ENCODE data around the gene JAZF1.

Gene JAZF1

GRCh38 chr7:28001896-28002295 lies 178.7 kb downstream of the JAZF1 start:
- Histone ChIP-seq H3K4me2 (ENCODE audit: low read length) (no peak overlapping the region), H3K79me2 (ENCODE audit: insufficient read depth, low read length) (no peaks in the 10 kb centered on the region), H2AFZ (ENCODE audit: low read length) (no peak overlapping the region)

GRCh38 chr7:27999829-28000228 lies 180.8 kb downstream of the JAZF1 start:
- Histone ChIP-seq H3K4me1 (ENCODE audit: insufficient read depth, low read length, severe bottlenecking) (no peaks in the 10 kb centered on the region), H3F3A (ENCODE audit: insufficient read depth, low read length) (no peaks in the 10 kb centered on the region), H3K9me3 (ENCODE audit: low read length) (no peaks in the 10 kb centered on the region), H3K4me3 (ENCODE audit: low read depth, low read length, poor library complexity, severe bottlenecking) (no peak overlapping the region), H3K27me3 (ENCODE audit: insufficient read depth, low read length) (no peaks in the 10 kb centered on the region), H2AFZ (ENCODE audit: low read length) (no peak overlapping the region), H3K27ac (ENCODE audit: low read depth, low read length, poor library complexity, severe bottlenecking) (no peak overlapping the region), H4K20me1 (ENCODE audit: insufficient read depth, low read length) (no peaks in the 10 kb centered on the region), H3K79me2 (ENCODE audit: insufficient read depth, low read length) (no peaks in the 10 kb centered on the region), H3K9me2 (ENCODE audit: low read depth, low read length) (no peaks in the 10 kb centered on the region), H3K4me2 (ENCODE audit: low read length) (no peak overlapping the region), H3K9ac (ENCODE audit: low read length) (no peak overlapping the region), H3K36me3 (ENCODE audit: insufficient read depth, low read length) (no peaks in the 10 kb centered on the region)
- TF ChIP-seq CTCF (IDR thresholded peaks at IDR 0.05; ENCODE audit: low read length) (no peak), EZH2 (IDR thresholded peaks at IDR 0.05; ENCODE audit: borderline replicate concordance, low read length) (no peak)

More at GRCh38 chr7:28001896-28002295, 178.7 kb downstream of the JAZF1 start:
- no peaks in the 10 kb centered on the region for H4K20me1 ChIP-seq (ENCODE audit: insufficient read depth, low read length)
- H3K36me3 ChIP-seq (ENCODE audit: insufficient read depth, low read length) = no peaks in the 10 kb centered on the region
- no peak overlapping the region for H3K4me3 ChIP-seq (ENCODE audit: low read depth, low read length, poor library complexity, severe bottlenecking)
- no peak for TF ChIP-seq CTCF (IDR thresholded peaks at IDR 0.05; ENCODE audit: low read length)
- no peak for TF ChIP-seq EZH2 (IDR thresholded peaks at IDR 0.05; ENCODE audit: borderline replicate concordance, low read length)
- H3K27me3 ChIP-seq (ENCODE audit: insufficient read depth, low read length) = no peaks in the 10 kb centered on the region
- no peak overlapping the region for H3K27ac ChIP-seq (ENCODE audit: low read depth, low read length, poor library complexity, severe bottlenecking)
- H3F3A ChIP-seq (ENCODE audit: insufficient read depth, low read length) = no peaks in the 10 kb centered on the region
- no peak overlapping the region for H3K9ac ChIP-seq (ENCODE audit: low read length)
- no peaks in the 10 kb centered on the region for H3K9me2 ChIP-seq (ENCODE audit: low read depth, low read length)
- no peaks in the 10 kb centered on the region for H3K9me3 ChIP-seq (ENCODE audit: low read length)
- H3K4me1 ChIP-seq (ENCODE audit: insufficient read depth, low read length, severe bottlenecking) = no peaks in the 10 kb centered on the region

- no peak overlapping the region for H3K27ac ChIP-seq (ENCODE audit: low read depth, low read length, poor library complexity, severe bottlenecking)
- peaks cover 3% of the 10 kb centered on the region for H3K4me1 ChIP-seq (ENCODE audit: insufficient read depth, low read length, severe bottlenecking)
- H3K9me2 ChIP-seq (ENCODE audit: low read depth, low read length) = no peaks in the 10 kb centered on the region
- H3K4me3 ChIP-seq (ENCODE audit: low read depth, low read length, poor library complexity, severe bottlenecking) = no peak overlapping the region
- H3K9ac ChIP-seq (ENCODE audit: low read length) = no peak overlapping the region
- no peaks in the 10 kb centered on the region for H3F3A ChIP-seq (ENCODE audit: insufficient read depth, low read length)
- H3K36me3 ChIP-seq (ENCODE audit: insufficient read depth, low read length) = no peaks in the 10 kb centered on the region
- H4K20me1 ChIP-seq (ENCODE audit: insufficient read depth, low read length) = no peaks in the 10 kb centered on the region
- no peaks in the 10 kb centered on the region for H3K9me3 ChIP-seq (ENCODE audit: low read length)
- H3K79me2 ChIP-seq (ENCODE audit: insufficient read depth, low read length) = no peaks in the 10 kb centered on the region
- no peak overlapping the region for H2AFZ ChIP-seq (ENCODE audit: low read length)
- TF ChIP-seq CTCF (IDR thresholded peaks at IDR 0.05; ENCODE audit: low read length) (no peak), EZH2 (IDR thresholded peaks at IDR 0.05; ENCODE audit: borderline replicate concordance, low read length) (no peak)
- no peaks in the 10 kb centered on the region for H3K27me3 ChIP-seq (ENCODE audit: insufficient read depth, low read length)
- H3K4me2 ChIP-seq (ENCODE audit: low read length) = no peak overlapping the region
Measured at GRCh38 chr7:27998382-27998781, 182.2 kb downstream of the JAZF1 start.

Data from OCI-LY1 (cell line).